ENCODE measurements around the gene KAZN. TPM values are rescaled to one million over a fixed set of nuclear protein-coding genes. Genes with fewer than 3 reads are reported as not detected.
"Not testable (repeated sequence)": the region's sequence is repeated elsewhere in the genome, so short reads cannot be mapped to it uniquely, and the experiment has no call there.

The KAZN gene
- total RNA-seq, 1 donor from 2014 or later: 33.9 TPM

DNA sequence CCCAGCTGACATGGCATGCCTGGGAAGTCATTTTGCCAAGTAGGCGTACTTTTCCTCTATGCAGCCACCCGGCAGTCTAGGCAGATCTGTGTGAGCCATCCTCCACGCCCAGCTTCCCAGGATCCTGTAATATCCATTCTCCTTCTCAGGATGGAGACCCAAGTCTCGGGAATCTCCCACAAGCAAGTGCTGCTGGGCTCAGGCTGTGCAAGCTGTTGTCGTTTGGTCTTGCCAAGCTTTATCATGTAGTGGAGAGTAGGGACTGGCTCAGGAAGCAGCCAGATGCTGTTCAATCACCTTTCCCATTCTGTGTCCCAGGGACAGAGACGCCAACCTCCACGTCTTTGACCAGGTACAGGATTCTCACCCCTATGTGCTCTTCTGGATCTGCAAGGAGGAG is 363.9 kb downstream of the KAZN start:
- no peak for ATAC-seq

DNA sequence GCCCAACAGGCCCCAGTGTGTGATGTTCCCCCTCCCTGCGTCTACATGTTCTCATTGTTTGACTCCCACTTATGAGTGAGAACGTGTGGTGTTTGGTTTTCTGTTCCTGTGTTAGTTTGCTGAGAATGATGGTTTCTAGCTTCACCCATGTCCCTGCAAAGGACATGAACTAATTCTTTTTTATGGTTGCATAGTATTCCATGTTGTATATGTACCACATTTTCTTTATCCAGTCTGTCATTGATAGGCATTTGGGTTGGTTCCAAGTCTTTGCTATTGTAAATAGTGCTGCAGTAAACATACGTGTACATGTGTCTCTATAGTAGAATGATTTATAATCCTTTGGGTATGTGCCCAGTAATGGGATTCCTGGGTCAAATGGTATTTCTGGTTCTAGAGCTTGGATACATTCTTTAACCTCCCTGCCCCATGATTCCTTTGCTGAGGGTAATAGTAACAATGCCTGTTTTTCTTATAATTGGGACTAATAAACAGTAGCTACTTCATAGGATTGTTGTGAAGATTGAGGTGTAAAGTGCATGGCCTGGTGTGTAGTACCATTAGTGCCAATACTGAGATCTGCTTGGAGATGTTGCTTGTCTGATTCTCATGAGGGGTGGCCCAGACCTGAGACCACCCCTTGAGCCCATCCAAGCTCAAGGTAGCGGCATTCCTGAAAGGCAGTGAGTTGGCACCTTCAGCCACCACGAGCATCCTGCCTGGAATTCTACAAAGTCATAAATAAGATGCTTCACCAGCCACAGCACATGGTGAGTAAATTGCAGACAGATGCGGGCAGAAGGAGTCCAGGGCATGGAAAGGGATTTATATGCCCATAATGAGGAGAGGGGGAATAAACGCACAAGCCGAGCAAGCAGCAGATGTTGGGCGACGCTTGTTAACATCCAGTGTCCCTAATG is 365.6 kb downstream of the KAZN start:
- not testable (repeated sequence) for ATAC-seq

DNA sequence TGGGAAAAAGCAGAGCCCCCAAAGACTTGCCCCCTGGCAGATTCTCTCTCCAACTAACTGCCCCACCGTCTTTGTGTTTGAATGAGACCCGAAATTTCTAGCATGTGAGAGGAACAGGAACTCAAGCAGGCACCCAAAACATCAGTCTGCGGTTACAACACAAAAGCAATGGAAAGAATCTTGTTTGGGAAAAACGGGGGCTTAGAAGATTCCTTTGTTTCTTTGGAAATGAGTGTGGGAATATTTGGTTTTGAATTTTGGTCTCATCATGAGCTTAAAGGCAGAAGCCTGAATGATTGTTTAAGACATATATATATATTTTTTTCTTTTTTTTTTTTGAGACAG is 366.2 kb downstream of the KAZN start:
- ATAC-seq: no peak

DNA sequence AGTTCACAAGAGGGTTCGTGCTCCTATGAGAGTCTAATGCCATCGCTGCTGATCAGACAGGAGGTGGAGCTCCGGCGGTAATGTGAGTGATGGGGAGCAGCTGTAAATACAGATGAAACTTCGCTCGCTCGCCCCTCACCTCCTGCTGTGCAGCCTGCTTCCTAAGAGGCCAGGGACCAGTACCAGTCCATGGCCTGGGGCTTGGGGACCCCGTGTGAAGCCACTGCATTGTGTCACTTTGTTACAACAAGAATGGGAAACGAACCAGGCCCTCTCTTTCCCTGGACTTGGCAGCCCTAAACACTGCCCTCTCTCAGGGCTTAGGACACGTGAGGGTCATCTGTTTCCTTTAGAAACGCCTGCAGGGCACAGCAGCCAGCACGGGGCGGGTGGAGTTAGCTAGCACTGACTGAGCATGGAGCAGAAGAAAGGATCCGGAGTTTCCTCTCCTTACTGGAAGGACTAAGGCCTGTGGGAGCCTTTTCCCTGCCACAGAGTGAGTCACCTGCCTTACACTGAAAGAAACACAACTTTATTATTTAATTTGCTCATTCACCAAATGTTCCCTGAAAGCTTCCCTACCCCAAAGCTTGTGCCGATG is 369.9 kb downstream of the KAZN start:
- peak; percentile 87 for ATAC-seq

DNA sequence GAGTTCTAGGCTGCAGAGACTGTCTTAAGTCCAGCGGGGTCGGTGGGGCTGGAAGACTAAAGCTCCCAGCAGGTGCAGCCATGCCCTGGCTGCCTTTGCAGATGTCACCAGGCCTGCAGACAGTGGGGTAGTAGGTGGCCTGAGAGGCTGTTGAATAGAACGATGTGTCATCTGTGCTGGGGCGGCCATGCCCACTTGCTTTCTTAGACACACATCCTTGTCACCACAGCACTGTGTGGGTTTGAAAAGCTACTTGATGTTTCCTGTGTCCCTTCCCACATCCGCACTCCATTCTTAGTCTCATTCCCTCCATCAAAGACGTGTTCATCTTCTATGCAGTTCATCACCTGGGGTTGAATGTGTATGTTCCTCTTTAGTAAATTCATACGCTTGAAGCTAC is 370.5 kb downstream of the KAZN start:
- ATAC-seq: peak; percentile 37

DNA sequence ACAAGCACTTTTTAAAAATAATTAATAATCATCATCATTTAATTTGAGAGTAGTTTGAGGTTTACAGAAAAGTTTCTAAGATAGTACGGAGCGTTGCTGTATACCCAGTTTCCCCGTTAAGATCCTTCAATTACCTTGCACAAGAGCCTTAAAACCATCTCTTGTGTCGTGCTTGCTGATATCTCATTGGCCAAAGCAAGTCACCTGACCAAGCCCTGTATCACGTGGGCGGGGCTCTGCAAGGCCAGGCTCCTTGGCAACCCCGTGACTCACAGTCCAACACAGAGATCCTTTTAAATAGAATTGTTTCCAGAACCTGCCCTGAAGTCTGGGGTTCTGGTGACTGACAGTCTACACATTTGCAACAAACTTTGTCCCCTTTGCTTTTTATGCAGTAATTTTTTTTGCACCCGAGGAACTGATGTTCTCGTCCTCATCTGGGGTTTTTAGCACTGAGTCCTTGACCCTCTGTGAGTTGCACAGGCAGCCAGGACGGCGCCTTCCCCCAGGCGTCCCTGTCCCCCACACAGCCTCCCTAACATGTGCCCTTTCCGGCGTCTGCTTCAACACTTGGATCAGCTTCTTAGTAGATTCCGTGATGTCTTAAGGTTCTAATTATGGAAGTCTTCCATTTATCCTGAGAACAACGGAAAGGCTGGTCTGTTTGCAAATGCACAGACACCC is 371.8 kb downstream of the KAZN start:
- peak; percentile 72 for ATAC-seq

DNA sequence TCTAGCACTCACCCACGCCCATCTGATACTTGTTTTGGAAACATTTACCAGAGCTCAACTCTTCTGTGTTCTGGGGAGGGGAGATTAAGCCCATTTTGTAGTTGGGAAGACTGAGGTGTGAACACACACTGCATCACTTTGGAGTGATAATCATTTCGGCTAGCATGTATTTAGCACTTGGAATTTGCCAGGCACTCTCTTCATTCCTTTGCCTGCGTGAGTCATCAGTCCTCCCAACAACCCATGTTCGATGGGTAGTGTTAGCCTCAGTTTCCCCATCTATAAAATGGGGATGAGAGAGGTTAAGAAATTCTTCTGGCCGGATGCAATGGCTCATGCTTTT is 372.3 kb downstream of the KAZN start:
- no peak for ATAC-seq

DNA sequence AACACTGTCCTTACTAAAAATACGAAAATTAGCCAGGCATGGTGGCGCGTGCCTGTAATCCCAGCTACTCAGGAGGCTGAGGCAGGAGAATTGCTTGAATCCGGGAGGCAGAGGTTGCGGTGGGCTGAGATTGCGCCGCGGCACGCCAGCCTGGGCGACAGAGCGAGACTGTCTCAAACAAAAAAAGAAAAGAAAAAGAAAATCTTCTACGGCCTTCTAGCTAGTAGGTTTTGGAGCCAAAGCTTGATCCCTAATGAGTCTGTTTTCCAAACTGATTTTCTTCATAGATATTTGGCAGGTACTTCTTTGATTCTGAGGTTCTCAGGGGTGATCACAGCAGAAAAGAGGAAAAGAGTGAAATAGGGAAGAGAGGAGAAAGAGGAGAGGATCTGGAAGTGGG is 372.7 kb downstream of the KAZN start:
- no peak for ATAC-seq

DNA sequence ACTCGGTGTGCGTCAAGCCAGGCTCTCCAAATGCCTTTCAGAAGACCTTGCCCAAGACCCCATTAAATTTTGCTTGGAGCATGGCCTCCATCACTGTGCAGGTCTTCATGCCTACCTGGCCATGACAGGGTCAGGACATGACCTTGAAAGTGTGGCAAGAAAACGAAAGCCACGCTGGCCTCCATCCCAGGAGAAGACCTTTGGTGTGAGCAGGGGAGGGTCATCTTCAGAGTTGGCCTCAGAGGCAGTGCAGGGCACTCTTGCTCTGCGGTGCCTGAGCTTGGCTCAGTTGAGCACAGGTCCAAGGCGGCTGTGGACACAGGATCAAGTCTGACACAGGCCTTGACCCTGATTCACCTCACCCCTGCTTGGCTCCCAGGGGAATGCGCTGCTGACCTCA is 373.6 kb downstream of the KAZN start:
- ATAC-seq: no peak

DNA sequence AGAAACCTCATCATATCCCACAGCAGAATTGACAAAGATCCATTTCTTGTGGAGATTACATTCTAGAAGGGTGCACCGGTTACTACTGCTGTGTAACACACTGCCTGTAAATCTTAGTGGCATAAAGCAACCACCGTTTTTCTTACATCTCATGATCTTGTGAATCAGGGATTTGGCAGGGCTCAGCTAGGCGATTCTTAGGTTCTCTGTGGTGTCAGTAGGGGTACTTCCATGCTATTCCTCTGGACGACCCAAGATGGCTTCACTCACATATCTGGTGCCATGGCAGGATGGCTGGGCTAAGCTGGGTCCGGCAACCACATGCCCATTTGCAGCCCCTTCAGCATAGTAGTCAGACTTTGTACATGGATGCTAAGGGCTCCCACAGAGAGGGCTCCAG is 375.3 kb downstream of the KAZN start:
- no peak for ATAC-seq

DNA sequence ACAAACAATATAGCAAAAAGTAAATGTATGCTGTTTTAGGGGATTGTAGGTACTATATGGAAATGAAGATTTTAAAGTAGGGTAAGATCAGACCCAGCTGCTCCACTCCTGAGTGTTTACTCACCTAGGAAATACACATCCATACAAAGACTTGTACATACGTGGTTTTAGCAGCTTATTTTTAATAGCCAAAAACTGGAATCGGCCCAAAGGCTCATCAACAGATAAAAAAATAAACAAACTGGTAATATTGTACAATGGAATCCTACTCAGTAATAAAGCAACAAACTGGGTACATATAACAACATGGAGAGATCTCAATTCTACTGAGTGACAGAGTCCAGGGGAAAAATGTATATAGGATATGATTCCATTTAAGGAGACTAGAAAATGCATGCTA is 375.9 kb downstream of the KAZN start:
- ATAC-seq: no peak

DNA sequence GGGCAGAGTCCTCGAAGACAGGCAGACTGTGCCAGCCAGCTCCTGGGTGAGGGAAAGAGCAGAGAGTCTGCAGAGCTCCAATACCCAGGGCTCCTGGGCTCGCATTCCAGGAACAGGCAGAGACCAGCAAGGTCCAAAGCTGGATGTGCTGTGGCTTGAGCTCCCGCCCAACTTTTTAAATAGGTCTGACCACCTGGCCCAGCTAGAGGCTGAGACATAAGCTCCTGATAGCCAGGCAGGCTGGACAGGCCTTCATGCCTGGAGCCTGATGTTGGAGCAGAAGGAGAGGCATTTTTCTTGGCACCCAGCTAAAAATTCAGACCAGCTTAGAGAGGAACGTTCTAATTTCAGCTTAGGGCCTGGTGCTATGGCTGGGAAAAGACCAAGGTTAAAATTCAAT is 376.6 kb downstream of the KAZN start:
- ATAC-seq: no peak

DNA sequence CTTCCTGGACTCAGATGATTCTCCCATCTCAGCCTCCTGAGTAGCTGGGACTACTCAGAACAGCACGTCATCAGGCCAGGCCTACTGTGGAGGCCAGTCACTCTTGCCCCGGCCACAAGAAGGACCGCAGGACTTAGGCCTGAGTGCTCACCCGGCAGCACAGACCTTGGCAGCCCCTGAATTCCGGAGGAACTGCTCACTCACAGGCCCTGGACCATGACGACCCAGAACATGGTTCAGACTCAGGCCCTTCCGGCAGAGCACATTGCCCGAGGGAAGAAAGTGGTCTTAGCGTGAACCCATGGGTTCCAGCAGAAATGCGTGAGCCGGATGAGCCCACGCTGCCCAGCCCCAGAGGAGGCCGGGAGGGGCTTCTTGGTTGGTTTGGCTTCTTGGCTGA is 377.8 kb downstream of the KAZN start:
- no peak for ATAC-seq

DNA sequence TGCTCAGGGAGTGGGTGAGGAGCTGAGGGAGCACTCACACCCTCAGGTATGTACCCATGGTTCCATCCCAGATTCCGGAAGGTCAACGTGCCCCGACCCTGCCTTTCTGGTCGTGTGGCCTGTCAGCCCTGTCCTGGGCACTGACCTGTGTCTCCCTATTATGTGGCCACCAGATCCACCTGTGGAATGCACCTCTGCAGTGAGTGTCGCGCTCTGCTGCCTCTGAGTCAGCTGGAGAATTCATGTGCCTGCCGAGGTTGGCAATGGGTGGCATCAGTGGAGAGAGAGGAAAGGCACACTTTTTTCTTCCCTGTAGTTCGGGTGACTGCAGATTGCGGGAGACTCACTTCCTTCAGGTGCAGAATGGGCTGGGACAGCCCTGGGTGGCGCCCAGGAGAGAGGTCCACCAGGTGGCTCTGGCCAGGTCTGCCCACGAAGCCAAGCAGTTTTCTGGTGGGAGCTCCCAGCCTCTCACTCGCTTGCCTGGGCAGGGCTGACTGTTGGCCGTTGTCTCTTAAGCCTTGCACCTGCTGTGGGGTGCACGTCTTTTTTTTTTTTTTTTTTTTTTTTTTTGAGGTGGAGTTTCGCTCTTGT is 378.9 kb downstream of the KAZN start:
- peak; percentile 94 for ATAC-seq

DNA sequence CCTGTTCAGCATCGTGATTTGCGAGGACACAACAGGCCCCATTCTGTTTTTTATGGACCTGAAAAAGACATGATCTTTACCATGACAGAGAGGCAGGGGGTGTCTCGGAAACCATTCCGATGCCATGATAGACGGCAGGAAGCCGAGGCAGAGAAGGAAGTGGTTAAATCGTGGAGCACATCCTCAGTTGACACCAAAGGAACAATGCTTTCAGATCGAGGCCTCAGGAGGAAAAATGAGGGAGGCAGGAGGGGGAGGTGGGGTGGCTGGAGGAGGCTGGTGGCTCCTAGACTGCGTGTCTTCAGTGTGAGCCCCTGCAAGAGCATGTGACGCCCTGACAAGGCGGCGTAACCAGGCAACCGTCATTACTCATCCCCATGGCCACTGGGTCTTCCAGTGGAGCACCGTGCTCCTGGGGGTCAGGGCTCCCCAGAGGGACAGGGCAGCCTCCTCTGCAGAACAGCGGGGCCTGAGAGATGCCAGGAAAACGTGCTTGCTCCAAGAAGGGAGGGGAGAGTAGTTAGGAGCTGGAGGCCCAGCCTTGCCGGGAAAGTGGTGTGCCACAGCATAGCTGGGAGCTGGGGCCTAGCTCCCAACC is 382.2 kb downstream of the KAZN start:
- ATAC-seq: no peak

DNA sequence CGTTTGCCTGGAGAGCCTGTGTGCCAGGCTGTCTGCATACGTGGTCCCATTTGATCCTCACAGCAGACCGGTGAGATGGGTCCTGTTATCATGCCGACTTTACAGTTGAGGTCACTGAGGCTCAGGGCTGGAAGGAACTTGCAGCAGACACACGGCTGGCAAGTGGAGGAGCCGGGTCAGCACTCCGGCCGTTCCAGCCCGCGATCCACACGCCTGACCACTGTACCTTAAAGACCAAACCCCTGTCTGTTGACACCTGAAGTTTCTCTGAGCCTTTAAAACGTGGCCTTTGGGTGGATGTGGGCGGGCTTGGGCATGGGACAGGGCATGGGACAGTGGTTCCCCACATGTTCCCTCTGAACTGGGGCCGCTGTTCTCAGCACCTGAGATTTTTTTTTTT is 383.5 kb downstream of the KAZN start:
- no peak for ATAC-seq

DNA sequence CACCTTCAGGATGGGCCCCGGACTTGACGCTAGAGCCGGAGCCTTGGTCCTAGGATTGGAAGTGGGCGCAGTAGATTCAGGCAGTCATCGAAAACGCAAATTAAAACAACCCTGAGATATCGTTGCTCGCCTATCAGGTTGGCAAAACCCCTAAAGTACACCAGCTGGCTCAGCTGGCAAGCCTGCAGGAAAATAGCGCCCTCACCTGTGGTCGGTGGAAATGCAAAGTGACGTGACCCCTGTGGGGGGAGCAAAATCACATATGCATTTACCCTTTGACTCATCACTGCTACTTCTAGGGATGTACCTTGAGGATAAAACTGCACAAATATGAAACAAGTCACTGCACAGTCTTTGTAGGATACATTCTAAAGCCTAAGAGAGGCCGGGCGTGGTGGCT is 384.8 kb downstream of the KAZN start:
- peak; percentile 35 for ATAC-seq

DNA sequence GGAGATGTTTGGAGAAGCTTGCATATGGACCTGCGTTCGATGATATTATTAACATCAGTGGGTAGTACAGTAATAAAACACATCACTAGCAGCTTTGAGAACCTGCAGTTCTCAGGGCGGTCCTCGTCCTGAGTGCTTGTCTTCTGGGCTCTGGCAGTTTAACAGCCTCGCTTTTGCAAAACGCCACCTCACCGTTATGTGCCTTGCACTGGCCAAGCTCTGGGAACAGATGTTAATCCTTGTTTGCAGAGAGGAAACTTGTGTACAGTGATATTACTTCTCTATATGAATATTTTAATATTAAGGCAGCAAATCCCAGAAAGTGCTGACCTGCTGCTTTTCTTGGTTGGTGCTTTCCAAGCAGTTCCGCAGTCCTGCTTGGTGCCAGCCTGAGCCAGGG is 387.7 kb downstream of the KAZN start:
- ATAC-seq: no peak

DNA sequence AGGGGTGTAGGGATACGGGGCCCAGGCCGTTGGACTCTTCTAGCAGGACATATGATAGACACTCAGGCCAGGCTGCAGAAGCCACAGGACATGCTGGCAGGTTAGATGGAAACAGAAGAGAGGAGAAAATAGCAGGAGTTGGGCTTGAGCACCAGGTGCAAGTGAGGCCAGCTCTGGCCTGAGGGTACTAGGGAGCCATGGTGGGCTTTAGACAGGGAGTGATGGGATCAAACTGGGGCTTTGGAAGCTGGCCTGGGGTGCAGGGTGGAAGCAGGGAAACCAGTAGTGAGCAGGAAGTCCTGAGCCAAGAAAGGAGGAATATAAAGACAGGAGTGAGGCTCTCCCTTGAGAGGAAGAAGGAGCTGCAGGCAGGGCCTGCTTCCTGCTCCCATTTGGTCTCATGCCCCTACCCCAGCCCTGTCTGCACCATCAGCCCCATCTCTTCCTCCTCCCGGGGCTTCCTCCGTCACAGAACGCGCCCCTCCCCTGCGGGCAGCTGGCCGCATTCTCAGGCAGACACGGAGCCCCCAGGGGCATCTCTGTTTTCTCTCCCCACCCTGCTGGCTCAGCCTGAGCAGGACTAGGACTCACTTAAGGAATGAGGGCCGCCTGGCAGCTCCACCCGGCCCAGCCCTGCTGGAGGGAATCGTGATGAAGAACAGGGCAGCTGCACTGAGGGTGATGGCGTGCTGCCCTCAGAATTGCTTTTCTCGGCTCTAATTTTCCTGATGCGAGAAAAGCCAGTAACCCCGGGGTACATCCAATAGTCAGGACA is 389.5 kb downstream of the KAZN start:
- peak; percentile 43 for ATAC-seq

DNA sequence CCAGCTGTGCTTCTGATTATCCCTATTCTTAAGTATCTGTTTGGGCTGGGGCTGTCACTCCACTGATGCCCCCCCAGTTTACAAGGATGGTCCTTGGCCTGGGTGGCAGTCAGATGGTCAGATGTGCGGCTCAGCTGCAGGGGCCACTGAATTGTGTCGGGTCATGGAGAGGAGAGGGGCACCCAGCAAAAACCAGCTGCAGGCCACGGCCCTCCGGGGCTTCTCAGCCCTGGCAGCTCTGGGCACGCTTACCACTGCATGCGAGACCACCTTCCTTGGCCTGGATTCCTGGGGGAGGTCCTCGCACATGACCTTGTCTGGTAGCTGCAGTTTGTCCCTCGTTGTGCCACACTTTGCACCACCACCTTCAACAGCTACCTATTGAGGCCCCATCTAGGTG is 390.2 kb downstream of the KAZN start:
- ATAC-seq: no peak

DNA sequence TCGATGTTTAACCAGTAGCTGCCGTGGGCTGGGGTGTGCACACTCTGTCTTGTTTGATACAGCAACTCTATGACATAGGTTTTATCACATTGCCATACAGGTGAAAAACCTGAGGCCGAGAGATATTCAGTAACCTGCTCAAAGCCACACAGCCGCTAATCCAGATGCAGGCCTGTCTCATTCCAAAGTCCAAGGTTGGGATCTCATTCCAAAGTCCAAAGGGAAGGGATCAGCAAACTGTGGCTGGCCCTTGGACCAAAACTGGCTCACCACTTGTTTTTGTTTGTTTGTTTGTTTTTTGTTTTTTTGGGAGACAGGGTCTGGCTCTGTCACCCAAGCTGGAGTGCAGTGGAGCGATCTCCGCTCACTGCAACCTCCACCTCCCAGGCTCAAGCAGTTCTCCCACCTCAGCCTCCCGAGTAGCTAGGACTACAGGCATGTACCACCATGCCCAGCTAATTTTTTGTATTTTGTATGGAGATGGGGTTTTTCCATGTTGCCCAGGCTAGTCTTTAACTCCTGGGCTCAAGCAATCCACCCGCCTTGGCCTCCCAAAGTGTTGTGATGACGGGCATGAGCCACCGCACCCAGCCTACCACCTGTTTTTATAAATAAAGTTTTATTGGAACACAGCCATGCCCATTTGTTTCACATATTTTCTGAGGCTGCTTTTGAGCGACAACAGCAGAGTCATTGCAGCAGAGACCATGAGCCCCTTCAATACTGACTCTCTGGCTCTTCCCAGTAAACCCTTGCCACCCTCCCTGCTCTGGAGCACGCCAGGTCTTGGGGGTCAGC is 391.6 kb downstream of the KAZN start:
- ATAC-seq: no peak
